NCI-H2081 (cell line): ENCODE data around the gene FBXL4.
A peak's percentile ranks its signal among the peaks of the same experiment; 100 is the strongest.

Experiments
- DNase-seq, 2 experiments: peaks; one replicate each; lab custom pipeline; 2025; lab: John Stamatoyannopoulos, UW

FBXL4 gene

DNA sequence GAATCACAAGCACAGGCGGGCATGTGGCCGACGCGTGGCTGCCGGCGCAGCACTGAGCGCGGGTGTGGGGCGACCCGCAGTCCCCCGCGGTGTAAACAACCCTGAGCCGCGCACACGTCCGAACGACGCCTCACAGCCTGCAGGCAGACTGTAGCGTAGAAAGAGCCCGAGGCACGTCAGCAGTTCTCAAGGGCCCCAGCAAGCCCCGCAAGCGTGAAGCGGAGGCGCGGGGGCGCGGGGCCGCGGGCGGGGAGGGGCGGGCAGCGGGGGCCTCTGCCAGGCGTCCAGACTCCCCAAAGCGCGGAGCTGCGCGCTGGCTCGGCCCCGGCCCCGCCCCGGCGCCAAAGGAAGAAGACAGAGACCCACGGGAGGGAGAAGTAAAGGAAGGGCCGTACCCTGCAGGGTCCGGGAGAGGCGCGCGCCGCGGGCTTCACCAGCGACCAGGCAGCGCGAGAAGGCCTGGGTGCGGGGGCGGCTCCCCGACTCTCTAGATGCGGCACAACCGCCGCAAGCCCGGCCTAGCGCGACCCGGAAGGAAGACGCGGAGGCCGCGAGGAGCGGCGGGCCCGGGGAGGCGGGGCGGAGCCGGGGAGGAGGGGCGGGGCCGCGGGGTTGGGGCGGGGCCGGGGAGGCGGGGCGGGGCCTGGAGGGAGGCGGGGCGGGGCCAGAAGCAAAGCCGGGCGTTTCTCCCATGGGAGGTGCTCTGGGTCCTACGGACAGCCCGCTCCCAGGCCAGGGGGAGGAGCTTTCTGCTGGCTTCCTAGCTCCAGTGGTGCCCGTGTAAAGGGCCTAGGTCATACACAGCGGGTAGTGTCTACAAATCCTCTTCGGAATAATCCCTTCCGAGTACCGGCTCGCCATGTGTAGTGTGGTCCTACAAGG is at the start of gene FBXL4:
Gene FBXL4 (minus strand): TSS at position 536 of the 882 bp plus-strand sequence. CDS start 20,958 bp downstream, outside the sequence.
- DNase-seq, result peak; percentile 69 to 72

DNA sequence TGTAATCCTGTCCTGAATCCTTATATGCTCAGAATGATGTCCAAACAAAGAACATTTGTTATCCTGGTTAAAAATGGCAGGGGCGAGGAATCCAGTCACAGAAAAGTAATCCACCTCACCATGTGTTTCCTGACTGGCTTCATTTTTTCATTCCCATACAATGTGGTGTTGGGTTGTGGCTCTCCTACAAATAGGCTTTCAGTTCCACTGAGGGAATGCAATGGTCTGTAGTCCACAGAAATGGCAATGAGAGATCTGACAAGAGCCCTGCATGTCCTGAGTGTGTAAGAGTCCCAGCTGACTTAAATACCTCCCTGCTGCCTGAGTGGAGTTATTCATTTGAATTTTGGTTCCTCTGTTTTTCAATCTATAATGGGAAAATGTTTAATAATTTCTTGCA is 47.4 kb upstream of the FBXL4 start:
- DNase-seq, result no peak

DNA sequence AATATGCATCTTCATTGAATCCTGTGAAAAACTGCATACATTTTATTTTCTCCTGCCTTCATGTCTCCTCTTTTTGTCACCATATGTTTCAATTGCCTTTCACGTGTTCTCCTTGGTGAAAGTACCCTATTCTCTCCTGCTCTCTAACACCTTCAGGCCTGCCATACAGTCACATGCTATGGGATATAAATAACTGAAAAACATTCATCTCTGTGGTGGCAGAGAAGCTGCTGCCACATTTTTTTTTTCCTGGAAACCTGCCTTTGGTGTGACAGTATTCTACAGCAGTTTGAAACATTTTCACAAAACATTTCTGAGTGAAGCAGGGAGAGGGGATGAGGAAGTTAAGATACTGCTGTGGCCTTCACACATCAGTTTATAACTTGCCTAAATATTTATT is 44.8 kb upstream of the FBXL4 start:
- no peak for DNase-seq

DNA sequence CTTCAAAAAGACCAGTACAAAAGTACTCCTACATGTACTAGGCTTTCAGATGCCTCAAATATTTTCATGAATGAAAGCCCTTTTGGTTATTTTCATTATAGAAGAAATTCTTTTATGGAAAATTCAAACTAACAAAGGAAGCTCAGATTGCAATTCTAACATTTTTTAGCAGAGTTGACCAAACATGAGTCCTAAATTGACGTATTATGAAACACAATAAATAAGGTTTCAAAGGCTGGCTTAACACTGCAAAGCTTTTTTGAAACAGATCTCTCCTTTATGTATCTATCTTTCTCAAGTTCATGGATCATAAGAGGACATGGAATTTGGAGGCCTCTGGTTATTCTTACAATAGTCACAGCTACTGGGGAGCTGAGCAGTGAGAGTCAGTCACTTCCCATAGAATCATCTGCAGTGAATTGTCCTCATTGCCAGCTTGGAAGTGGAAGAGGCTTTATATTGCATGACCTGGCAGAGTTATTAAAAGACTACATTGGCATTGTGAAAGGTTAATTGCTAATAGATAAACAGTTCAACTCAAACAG is 38.4 kb upstream of the FBXL4 start:
- no peak for DNase-seq

DNA sequence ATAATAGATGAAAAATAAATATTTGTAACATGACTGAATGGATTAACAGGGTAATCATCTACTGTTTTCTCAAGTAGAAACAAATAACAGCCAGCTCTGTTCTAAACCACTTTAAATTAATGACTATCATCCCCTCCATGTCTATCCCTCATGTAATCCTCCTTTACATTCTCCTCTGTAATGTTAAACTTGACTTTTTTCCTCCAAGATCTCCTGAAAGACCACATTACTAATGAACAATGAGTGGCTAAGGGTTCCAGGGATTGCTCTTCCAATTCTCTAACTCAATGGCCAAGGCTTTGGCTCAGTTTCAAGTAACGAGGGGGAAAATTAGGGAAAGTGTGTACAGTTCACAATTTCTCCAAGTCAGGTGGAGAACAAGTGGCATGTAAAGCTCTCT is 37.6 kb upstream of the FBXL4 start:
- peak in 1 of 2 experiments; percentile 29 for DNase-seq

DNA sequence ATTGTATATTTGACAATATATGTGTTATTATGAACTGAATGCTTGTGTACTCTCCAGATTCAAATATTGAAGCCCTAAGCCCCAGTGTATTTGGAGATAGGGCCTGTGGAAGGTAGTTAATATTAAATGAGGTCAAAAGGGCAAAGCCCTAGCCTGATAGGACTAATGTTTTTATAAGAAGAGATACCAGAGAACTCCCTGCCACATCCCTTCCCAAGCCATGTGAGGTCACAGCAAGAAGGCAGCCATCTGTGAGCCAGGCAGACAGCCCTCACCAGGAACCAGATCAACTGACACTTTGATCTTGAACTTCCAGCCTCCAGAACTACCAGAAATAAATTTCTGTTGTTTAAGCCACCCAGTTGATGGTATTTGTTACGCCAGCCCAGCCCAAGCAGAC is 36.4 kb upstream of the FBXL4 start:
- no peak for DNase-seq

DNA sequence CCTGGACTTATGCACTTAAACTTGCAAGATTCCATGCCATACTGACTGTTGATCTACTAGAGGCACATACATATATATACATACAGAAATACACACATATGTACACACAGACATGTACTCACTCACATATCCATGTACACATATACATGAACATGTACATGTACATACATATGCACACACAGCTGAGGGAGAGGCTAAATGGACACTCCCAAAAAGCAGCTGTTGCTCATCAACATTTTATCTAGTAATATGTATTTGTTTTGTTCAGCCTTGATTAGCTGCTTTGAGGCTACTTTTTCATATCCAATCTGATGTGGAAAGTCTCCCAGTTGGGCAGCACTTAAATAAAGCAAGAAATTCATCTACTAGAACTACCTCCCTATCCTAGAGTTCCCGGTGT is 33.7 kb upstream of the FBXL4 start:
- DNase-seq, result no peak

DNA sequence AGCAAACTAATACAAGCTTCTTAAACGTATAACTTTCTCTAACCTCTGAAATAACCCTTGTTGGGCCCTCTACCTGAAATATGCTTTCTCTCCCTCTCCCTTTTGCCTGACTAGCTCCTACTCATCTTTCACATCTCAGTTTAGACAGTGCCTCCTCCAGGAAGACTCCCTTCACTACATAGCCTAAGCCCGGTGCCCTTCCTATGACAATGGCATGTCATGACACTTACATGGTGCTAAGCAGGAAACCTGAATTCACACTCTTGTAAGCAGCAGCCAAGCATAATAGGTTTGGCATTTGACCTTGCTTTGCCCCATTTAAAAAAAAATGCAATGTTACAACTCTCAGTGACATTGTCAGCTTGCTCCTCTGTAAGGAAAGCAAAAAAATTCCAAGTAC is 33.1 kb upstream of the FBXL4 start:
- DNase-seq, result no peak

DNA sequence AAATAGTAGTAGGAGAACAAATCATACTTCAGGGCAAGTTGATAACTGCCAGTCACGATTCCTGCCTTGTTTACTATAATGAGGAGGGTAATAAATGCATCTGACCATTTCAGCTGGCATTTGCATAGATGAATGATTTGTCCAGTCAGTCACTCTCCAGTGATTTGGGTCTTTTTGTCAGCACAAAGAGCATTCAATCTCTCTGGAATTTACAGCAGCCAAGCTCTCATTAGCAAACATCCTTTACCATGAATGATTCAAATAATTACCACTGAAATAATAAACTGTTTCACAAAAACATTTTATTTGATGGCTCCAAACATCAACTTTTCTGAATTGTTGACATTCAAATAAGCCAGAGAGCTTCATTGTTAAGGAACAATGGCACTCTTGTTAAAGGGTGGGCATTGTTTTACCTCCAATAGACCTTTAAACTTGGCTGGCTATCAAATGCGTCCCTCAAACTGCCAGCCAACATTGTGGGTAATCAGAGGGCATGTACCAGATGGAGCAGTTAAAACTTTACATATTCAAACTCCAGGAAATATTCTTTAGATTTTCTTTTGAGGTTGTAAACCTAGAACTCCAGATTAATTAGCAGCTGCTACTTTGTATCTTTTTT is 30.0 kb upstream of the FBXL4 start:
- peak in 1 of 2 experiments; percentile 64 for DNase-seq

DNA sequence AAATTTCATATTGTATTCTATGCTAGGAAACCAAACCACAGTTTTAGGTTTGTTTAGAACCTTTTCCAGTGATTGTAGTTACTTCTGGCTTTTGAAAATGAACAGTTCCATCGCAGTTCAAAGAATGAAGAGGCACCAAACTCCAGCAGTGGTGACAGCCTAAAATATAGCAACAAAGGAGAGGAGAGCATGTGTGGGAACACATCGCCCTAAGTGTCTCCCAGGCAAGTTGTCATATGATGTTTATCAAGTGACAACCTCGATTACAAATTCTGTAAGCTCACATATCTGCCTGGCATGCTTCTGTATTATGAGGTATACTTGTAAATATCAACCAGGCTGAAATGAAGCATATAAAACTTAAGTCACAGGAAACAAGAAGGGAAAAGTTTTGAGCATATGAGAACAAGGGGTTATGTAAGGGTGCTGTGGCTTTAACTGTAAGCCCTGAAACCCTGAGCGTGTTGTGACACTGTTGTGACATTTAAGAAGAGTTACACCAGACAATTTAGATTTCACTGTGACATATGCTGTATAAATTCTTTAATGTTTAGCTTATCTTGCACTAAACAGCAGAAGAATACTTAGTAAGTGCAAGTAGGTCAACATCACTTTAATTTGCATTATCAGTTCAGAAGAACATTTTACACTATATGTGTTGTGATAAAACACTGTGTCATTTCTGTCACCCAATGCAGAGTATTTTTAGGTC is 29.1 kb upstream of the FBXL4 start:
- no peak for DNase-seq

DNA sequence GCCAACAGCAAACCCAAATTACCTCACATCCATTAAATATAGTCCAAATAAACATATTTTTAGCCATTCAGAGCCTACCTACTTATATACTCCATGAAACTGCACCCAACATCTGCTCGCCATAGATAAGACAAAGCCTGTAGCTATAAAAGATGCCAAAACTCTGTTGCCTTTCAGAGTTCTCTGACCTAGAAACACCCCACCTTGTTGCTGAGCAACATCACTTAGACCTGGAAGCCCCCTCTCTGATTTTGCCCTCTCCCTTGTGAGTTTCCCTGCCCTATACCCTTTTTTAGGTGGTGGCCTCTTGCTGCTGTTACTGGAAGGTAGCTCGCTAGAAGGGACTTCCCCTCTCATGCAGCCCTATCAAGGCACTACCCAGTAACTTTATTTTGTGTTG is 27.7 kb upstream of the FBXL4 start:
- DNase-seq, result no peak

DNA sequence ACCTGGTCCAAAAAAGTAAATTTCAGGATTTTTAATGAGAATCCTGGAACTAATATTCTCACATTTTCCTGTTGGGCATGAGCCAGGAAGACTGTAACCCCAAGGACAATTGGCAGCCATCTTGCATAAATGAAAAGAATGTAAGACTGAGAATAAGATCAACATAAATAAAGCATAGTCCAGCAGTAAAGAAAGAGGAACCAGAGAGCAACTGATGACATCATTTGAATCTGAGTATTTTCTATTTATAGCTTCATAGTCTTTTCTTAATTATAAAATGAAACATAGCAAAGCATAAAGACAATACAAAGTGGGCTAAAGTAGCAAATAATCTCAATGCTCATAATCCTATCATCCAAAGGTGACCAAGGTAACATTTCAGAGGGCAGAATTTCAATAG is 26.6 kb upstream of the FBXL4 start:
- DNase-seq, result no peak

DNA sequence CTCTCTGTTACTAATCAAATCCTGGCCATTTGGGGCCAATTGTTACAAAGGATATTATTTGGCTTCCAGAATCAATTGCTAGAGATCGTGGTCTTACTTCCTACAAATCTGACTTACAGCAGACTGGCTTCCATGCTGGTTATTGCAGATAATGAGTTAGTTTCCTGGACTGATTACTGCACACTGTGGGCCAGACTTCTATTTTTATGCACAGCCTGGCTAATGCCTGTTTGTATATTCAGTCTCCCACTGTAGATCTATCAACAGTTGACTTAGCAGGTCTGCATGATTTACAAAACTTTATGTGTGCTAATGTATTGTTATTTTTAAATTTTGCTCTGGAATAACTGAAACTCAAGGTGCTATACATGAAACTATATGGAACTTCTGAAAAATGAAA is 25.8 kb upstream of the FBXL4 start:
- DNase-seq, result no peak

DNA sequence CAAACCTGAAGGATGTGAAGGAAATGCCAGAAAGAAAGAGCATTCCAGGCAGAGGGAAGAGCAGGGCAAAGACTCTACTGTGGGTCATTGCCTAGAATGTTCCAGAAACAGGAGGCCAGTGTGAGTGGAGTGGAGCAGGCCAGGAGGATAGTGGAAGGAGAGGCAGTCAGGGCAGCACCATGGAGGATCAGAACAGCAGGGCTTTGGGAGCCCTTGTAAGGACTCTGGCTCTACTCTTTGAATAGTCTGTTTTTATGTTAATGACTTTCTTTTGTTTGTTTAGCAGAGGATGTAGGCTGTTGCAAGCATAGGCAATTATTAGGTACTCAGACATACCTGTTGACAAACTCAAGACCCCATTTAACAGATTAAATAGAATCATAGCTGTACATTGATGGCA is 23.6 kb upstream of the FBXL4 start:
- DNase-seq, result no peak

DNA sequence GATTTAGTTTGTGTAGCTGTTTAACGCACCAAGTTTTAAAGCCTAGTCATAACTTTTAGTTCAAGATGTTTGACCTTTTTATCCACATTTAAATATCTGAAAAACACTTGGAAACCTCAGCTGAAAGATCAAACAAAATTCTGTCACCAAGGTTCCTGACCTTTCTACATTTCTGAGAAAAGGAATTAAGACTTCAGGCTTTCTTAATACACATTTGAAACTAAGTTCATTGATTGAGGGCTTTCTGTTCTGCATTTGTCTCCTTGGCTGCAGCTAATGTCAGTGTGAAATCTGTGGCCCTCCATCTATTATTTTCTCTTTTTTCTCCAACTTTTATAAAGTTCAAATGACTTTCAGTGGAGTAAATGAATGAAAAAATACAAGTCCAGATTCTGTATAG is 22.7 kb upstream of the FBXL4 start:
- DNase-seq, result no peak

DNA sequence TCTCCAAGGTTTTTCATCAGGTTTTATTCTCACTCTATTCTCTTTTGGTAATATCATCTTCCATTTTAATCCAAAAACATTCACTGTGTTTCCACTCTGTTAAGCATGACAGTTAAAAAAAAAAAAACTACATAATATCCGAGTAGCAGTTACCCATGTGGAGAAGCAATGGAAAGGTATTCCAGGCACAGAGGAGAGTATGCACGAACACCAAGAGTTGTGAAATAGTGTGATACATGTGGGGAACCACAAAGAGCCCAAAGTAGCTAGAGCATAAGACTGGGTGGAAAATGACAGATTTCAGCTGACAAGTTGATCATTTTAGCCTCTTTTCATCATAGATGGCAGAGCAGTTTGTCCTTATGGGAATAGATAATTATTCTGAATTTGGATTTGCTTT is 19.9 kb upstream of the FBXL4 start:
- DNase-seq, result no peak

DNA sequence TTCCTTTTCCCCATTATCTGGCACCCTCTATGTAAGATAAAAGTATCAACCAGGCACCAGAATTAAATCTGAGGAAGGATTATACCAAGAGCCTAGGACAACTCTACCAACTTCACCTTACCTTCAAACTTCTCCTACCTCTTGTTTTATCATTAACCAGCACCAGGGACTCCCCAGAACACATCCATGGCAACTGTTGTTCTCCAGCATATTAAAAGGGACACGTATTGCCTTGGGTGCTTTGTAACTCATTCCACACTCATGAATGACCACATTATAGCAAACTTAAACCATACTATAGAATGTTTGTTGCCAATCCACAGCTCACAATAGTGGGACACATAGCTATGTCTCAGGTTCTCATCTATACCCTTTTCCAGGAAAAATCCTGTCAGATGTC is 11.9 kb upstream of the FBXL4 start:
- DNase-seq, result no peak

DNA sequence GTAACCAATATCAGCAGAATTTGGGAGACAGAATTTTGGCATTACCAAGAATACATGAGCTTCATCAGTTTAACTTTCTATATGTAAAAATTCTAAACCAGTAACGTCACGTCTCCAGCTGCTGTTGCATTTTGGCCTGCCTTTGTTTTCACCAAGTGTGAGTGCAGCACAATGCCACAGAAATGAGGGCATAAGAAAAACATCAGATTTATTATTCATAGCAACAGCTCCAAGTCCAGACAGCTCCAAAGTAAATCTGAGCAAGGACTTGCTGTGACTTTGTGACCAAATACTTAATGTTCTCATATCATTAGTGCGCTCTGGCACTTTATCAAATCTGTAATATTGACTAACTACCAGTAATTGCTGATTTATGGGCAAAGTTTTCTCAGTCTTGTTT is 11.0 kb upstream of the FBXL4 start:
- no peak for DNase-seq

DNA sequence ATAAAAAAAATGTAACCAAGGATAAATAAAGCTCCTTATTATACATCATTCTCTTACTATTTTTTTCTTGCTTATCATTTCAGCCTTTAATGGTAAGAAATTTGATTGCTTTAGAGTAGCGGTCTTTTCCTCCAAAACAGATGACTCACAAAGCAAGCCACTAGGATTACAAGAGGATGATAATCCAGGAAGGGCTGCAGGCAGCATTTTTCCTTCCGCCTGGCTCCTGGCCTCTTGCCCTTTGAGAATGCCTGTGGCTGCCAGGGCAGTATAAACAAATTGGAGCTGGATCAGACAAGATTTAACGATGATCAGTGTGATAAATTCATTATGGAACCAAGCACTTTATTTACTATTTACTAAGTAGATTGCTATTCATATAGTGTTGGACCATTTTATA is 9.7 kb upstream of the FBXL4 start:
- no peak for DNase-seq

DNA sequence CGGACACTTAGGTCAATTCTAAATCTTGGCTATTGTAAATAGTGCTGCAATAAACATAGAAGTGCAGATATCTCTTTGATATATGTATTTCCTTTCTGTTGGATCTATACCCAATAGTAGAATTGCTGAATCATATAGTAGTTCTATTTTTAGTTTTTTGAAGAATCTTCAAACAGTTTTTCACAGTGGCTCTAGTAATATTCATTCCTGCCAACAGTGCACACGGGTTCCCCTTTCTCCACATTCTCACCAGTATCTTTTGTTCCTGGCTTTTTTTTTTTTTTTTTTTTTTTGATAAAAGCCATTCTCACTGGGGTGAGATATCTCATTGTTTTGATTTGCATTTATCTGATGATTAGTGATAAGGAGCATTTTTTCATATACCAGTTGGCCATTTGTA is 1.8 kb upstream of the FBXL4 start:
- no peak for DNase-seq

DNA sequence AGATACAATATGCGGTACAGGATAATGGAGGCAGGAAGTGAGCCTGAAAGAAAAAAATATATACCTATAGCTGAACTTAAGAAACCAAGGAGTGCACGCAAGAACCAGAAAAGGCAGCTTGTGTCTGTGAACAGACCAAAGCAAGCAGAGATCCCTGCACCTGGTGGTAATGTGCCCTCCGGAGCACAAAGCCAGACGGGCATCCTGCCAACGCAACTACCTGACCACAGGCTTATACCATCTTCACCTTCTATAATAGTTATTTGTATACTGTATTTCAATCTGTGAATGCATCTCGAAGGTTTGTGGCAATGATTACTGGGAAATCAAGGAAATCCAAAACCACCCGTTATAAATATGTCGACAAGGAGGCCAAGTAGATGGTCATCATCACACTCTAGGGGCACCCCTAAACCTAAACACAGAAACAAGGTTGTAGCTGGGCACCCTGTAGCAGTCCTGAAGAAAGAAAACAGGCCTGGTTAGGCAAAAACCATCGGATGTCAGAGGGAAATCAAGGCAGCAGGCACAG is 801 bp downstream of the FBXL4 start:
- peak; percentile 40 to 56 for DNase-seq

DNA sequence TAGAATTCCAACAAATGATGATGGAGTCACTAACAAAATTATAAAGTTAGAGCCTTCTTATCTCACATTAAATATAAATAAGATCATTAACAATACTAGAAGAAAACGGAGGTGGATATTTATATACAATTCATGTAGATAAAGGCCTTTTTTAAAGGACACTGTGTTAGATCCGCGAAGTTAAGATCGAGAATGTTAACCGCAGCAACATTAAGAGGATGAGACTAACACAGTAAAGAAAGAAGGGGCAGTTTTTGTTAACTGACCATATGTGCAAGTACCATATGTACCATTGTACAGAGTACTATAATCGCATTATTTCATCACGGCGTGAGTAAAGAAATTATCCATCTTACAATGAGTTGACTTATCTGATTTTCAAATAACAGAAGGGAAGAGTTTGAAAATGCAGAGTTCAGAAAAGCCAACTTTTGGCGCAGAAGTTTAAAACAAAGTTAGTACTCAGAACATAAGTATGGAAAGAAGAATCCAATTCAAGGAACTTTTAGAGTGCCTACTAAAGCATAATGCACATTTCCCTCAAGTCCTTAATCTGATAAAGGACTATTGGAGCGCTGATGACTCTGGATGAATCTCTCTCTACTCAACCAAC is 1.4 kb downstream of the FBXL4 start:
- DNase-seq, result no peak
